HepG2 (cell line): Measurements from ENCODE around the gene PDZD8. TPM values are rescaled to one million over a fixed set of nuclear protein-coding genes. Genes with fewer than 3 reads are reported as not detected.

Source experiments
- ADNP ChIP-seq: sonication (generic); formaldehyde crosslinking; IDR thresholded peaks from 2 replicates; pipeline ENCODE4 v1.4.0; 2020; ENCODE audit warnings: missing genetic modification reagents
- ATF5 ChIP-seq: sonication (generic); formaldehyde crosslinking; IDR thresholded peaks from 2 replicates; pipeline ENCODE4 v1.4.0; 2020; ENCODE audit warnings: mild to moderate bottlenecking, low read depth, missing genetic modification reagents
- CENPT ChIP-seq: sonication (generic); formaldehyde crosslinking; IDR thresholded peaks from 2 replicates; pipeline ENCODE4 v1.8.0; 2022; ENCODE audit warnings: low read depth, mild to moderate bottlenecking, moderate library complexity, missing genetic modification reagents
- CREB1 ChIP-seq, 2 experiments: fragments of 450-650 bp in 1 of 2; IDR thresholded peaks; 2 replicates each; pipeline ENCODE4 v1.6.1; 2016 to 2017; ENCODE audit warnings: control low read depth in 1 of 2, mild to moderate bottlenecking in 1 of 2, missing compliant biosample characterization in 1 of 2, missing genetic modification characterization in 1 of 2
- CREM ChIP-seq, 2 experiments: sonication (generic) in 1 of 2; formaldehyde crosslinking in 1 of 2; IDR thresholded peaks; 2 replicates each; pipeline versions ENCODE4 v1.4.0 to v1.6.1; 2016 to 2020; ENCODE audit warnings: antibody characterized with exemption in 1 of 2, mild to moderate bottlenecking in 1 of 2, missing genetic modification reagents in 1 of 2
- IKZF5 ChIP-seq: IDR thresholded peaks from 2 replicates; pipeline ENCODE4 v1.6.1; 2018; ENCODE audit warnings: missing genetic modification reagents, mild to moderate bottlenecking, missing compliant biosample characterization
- KDM3A ChIP-seq: IDR thresholded peaks from 2 replicates; pipeline ENCODE4 v1.6.1; 2018; ENCODE audit warnings: low read depth, missing compliant biosample characterization
- KDM4B ChIP-seq: sonication (generic); formaldehyde crosslinking; IDR thresholded peaks from 2 replicates; pipeline ENCODE4 v1.4.0; 2020; ENCODE audit warnings: missing genetic modification reagents
- MEF2D ChIP-seq: sonication (generic); formaldehyde crosslinking; IDR thresholded peaks from 2 replicates; pipeline ENCODE4 v1.5.1; 2020; ENCODE audit warnings: mild to moderate bottlenecking, missing genetic modification reagents
- MXD4 ChIP-seq: IDR thresholded peaks from 2 replicates; pipeline ENCODE4 v1.6.1; 2016; ENCODE audit warnings: mild to moderate bottlenecking, missing biosample characterization, missing genetic modification reagents
- NRL ChIP-seq: sonication (generic); formaldehyde crosslinking; IDR thresholded peaks from 2 replicates; pipeline ENCODE4 v1.5.0; 2020; ENCODE audit warnings: missing genetic modification reagents, mild to moderate bottlenecking, moderate library complexity, borderline replicate concordance
- SIN3B ChIP-seq: fragments of 150-350 bp; IDR thresholded peaks from 2 replicates; pipeline ENCODE4 v1.6.1; 2014; ENCODE audit warnings: low read length
- SNAI1 ChIP-seq: sonication (generic); formaldehyde crosslinking; IDR thresholded peaks from 2 replicates; pipeline ENCODE4 v1.5.0; 2020; ENCODE audit warnings: mild to moderate bottlenecking, missing genetic modification reagents, borderline replicate concordance
- TARDBP ChIP-seq: sonication (generic); formaldehyde crosslinking; IDR thresholded peaks from 2 replicates; pipeline ENCODE4 v1.8.0; 2022; ENCODE audit warnings: mild to moderate bottlenecking, missing genetic modification reagents
- TP53 ChIP-seq: sonication (generic); formaldehyde crosslinking; conservative IDR thresholded peaks from 2 replicates; pipeline ENCODE4 v1.4.0; 2020; ENCODE audit warnings: missing genetic modification reagents
- ZBTB26 ChIP-seq: IDR thresholded peaks from 2 replicates; pipeline ENCODE4 v1.6.1; 2016; ENCODE audit warnings: missing compliant biosample characterization, missing genetic modification reagents, borderline replicate concordance
- ZBTB38 ChIP-seq: sonication (generic); formaldehyde crosslinking; IDR thresholded peaks from 2 replicates; pipeline ENCODE4 v1.5.1; 2020; ENCODE audit warnings: mild to moderate bottlenecking, missing genetic modification reagents
- ZNF18 ChIP-seq: sonication (generic); formaldehyde crosslinking; IDR thresholded peaks from 2 replicates; pipeline ENCODE4 v1.8.0; 2022; ENCODE audit warnings: mild to moderate bottlenecking, missing genetic modification reagents; ENCODE audit not compliant: insufficient replicate concordance
- ZNF296 ChIP-seq: sonication (generic); formaldehyde crosslinking; conservative IDR thresholded peaks from 2 replicates; pipeline ENCODE4 v1.5.0; 2020; ENCODE audit warnings: mild to moderate bottlenecking, missing genetic modification reagents
- ZNF33B ChIP-seq: sonication (generic); formaldehyde crosslinking; IDR thresholded peaks from 2 replicates; pipeline ENCODE4 v1.5.1; 2020; ENCODE audit warnings: mild to moderate bottlenecking, missing genetic modification reagents
- ZNF775 ChIP-seq: sonication (generic); formaldehyde crosslinking; IDR thresholded peaks from 2 replicates; pipeline ENCODE4 v1.4.0; 2020; ENCODE audit warnings: missing genetic modification reagents, mild to moderate bottlenecking, moderate library complexity, borderline replicate concordance
- ZNF776 ChIP-seq: sonication (generic); formaldehyde crosslinking; IDR thresholded peaks from 2 replicates; pipeline ENCODE4 v1.4.0; 2020; ENCODE audit warnings: mild to moderate bottlenecking, missing genetic modification reagents
- polyA plus RNA-seq, 8 experiments: library from polyadenylated mRNA; depleted of rRNA in 3 of 8; stranded (reverse) in 7 of 8; unstranded in 1 of 8; fragments of >200 nt; fragmentation: Illumina TruSeq in 4 of 8; extraction: Trizol in 4 of 8; gene quantifications; 2 replicates each; pipeline versions ENCODE4 v1.2.1 to v1.2.3, GENCODE V29; 2011 to 2016; ENCODE audit warnings: low read depth in 4 of 8, missing spikeins in 1 of 8, mixed read lengths in 1 of 8; ENCODE audit not compliant: insufficient read depth in 1 of 8
- total RNA-seq, 5 experiments: library from RNA; depleted of rRNA; stranded (reverse); fragments of >200 nt; fragmentation: Illumina TruSeq; extraction: Trizol; gene quantifications; 2 replicates each; pipeline ENCODE4 v1.2.3, GENCODE V29; 2016; ENCODE audit warnings: low read depth in 1 of 5
- TF ChIP-seq, protein P1 (sequence below): sonication (generic); formaldehyde crosslinking; IDR thresholded peaks from 2 replicates; pipeline ENCODE4 v1.5.0; 2020; ENCODE audit warnings: missing genetic modification reagents

Gene PDZD8
- total and polyA plus RNA-seq, 2 of the 13 experiments (the other 11 are each of a cell fraction or from before 2014, with no cell fraction given): 11.2 to 32.0 TPM

DNA sequence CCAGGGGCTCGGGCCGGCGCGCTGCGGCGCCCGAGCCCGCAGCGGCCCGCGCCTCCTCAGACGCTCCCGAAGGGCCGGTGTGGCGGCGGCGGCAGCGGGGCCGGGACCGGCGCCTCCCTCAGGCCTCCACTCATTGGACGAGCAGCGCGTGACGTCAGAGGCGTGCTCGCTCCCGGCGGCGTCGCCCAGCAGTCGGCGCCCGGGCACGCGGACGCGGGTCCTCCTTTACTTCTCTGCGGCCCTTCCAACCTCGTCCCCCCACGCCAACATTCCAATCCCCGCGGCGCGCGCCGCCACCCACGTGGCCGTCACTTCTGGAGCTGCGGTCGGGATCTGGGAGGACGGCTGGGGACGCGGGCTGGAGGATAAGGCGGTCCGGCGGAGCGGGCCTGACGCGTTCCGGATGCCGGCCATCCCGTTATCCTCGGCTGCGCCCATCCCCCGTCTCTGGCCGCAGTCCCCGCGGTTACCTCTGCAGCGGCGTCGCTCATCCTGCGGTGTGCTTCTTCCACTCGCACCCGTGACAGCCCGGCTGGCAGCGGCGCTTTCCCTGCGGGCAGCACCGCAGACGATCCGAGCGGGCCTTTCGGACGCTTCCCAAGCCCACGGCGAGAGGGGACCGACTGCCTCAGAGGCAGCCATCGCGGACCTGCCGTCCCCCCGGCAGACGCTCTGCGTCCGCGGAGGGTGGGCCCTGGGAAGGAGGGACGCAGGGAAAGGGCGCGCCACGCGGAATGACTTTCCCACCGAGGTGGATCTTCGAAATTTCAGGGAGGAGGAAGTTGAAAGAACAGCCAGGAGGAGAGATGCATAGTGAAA, at the start of gene PDZD8 (continued):
- TF ChIP-seq ZNF296 (CRISPR knock-in tag) (0 out of 2 replicates have a peak, but pooled peaks have one; percentile 51), CREM (IDR thresholded peaks at IDR 0.05) (peak; percentile 28; the same call in 1 of the 2 replicates), CREM (CRISPR knock-in tag; IDR thresholded peaks at IDR 0.05) (no peak), ATF5 (0 out of 2 replicates have a peak, but pooled peaks have one; percentile 13), CENPT (CRISPR knock-in tag) (peak; percentile 26; the same call in 1 of the 2 replicates), IKZF5 (CRISPR knock-in tag) (peak; percentile 83), ZNF775 (CRISPR knock-in tag) (no peak), TP53 (CRISPR knock-in tag) (0 out of 2 replicates have a peak, but pooled peaks have one; percentile 69), SIN3B (no peak), CREB1 (IDR thresholded peaks at IDR 0.05) (peak; percentile 99), CREB1 (CRISPR knock-in tag; IDR thresholded peaks at IDR 0.05) (peak; percentile 51), ZNF776 (CRISPR knock-in tag) (peak; percentile 77), MEF2D (CRISPR knock-in tag) (no peak; the same call in 1 of the 2 replicates), NRL (CRISPR knock-in tag) (peak; percentile 88), KDM4B (CRISPR knock-in tag) (peak; percentile 75), ZBTB38 (peak; percentile 52; the same call in 1 of the 2 replicates), ZNF18 (peak; percentile 82), KDM3A (peak; percentile 71; the same call in 1 of the 2 replicates), ZNF33B (CRISPR knock-in tag) (peak; percentile 79; the same call in 1 of the 2 replicates), TARDBP (CRISPR knock-in tag) (peak; percentile 44; the same call in 1 of the 2 replicates), ADNP (CRISPR knock-in tag) (no peak), ZBTB26 (CRISPR knock-in tag) (no peak; the same call in 1 of the 2 replicates), MXD4 (CRISPR knock-in tag) (peak; percentile 85), SNAI1 (CRISPR knock-in tag) (0 out of 2 replicates have a peak, but pooled peaks have one; percentile 53)
- TF ChIP-seq, protein P1, sequence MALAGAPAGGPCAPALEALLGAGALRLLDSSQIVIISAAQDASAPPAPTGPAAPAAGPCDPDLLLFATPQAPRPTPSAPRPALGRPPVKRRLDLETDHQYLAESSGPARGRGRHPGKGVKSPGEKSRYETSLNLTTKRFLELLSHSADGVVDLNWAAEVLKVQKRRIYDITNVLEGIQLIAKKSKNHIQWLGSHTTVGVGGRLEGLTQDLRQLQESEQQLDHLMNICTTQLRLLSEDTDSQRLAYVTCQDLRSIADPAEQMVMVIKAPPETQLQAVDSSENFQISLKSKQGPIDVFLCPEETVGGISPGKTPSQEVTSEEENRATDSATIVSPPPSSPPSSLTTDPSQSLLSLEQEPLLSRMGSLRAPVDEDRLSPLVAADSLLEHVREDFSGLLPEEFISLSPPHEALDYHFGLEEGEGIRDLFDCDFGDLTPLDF (CRISPR knock-in tag): 0 out of 2 replicates have a peak, but pooled peaks have one; percentile 53
